Head of caudate nucleus (tissue), 42 donors: Measurements from ENCODE around the gene CFC1B.
"Not testable (repeated sequence)": the region's sequence is repeated elsewhere in the genome, so short reads cannot be mapped to it uniquely, and the experiment has no call there.

Experiments
- DNase-seq, 42 donors: peaks; one replicate each; pipeline versions ENCODE4 v3.0.0 to v3.0.0-alpha.2; 2020 to 2021; ENCODE audit warnings: mixed read lengths in 7 of 42
- intact Hi-C: fragments of 100-400 bp; cut with DNase I; formaldehyde crosslinking; loops from one replicate; pipeline ENCODE4 v1.15.0; 2022

CFC1B gene

DNA sequence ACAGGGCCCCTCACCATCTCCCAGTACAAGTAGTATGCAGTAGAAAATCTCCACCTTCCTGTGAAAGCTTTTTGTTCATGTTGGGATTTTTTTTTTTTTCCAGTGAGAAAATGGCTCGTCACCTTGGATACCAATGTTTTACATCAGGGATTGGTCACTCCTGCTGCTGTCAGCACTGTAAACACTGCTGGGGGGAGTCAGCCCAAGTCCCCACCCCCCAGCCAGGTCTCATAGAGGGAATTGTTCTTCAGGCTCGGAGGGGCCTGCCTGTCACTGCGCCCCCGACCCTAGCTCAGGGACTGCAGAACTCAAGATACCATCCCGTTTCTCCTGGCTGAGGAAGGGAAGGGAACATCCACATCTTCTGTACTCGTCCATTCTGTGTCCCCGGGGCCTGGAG, at the start of gene CFC1B:
Gene CFC1B (plus strand): TSS at position 231 of the 400 bp plus-strand sequence. CDS start 263 bp downstream, outside the sequence.
- DNase-seq, intact Hi-C loops: not testable (repeated sequence)

DNA sequence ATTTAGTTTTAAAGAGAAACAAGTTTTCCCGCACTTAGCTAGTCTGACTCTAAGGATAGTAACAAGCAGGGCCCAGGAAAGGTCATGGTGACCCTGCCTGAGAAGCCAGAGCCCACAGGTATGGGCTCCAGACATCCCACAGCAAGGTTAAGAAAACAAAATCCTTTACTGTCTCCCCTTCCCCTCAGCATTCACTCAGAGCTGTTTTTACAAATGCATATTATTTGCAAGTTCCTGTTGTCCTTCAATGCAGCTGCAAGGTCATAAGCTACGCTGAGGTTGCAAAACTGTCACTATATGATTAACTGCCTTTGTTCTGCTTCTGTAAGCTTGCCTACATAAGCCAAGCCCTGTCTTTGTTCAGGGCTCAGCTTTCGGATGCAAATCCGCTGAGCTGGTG, 29.9 kb upstream of the CFC1B start:
- DNase-seq = not testable (repeated sequence)

DNA sequence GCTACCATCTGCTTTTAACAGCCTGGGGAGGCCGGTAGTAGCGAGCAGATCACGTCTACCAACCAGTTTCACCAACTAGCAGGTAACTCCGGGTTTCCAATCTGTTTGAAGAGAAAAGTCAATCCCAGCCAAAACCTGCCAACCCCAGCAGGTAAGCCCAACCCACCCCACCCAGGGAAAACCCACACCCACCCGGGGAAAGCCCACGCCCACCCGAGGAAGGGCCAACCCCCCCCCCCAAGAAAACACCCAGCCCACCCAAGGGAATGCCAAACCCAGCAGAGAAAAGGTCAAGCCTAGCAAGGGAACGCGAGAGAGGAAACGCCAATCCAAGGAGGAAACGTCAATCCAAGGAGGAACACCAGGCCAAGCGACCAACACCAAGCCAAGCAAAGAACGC, 11.8 kb upstream of the CFC1B start, which contains the start of gene POTEI:
Gene POTEI (minus strand): TSS at position 101 of the 400 bp plus-strand sequence. CDS start 93 bp downstream, at position 8.
- intact Hi-C loops, DNase-seq: not testable (repeated sequence)

More for the DNA sequence above, 29.9 kb upstream of the CFC1B start:
- intact Hi-C loops = not testable (repeated sequence)

DNA sequence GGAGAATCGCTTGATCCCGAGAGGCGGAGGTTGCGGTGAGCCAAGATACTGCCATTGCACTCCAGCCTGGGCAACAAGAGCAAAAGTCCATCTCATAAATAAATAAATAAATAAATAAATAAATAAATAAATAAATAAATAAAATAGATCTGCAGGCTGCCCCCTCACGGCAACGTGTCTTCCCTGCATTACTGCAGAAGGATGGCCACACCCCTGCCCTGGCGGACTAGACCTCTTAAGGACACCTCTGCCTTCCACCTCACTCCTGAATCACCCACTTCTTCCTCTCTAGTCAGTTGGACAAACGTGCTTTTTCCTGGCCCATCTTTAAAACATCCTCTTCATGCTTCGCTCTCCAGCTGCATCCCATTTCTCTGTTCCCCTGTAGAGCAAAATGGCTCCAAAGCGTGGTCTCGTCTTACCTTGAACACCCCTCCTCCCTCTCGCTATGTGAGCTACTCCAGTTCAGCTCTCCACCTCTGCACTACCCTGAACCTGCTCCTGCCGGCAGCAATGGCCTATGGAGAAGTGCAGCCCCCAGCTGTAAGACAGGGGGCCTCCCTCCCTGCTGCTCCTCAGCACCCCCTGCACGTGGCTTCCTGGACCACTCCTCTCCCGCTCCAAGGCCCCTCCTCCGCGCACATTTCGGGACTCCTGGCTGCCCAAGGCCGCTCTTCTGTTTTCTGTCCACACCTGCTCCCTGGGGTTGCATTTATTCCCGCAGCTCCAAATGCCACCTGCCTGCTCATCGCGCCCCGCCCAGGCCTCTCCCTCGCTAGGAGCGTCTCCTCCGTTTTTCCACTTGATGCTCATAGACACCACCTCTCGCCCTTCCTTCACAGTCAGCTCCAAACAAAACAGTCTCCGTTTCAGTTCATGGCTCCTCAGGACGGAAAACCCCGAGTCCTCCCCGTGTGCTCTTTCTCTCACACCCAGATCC, 9.9 kb upstream of the CFC1B start:
- DNase-seq, intact Hi-C loops: not testable (repeated sequence)

DNA sequence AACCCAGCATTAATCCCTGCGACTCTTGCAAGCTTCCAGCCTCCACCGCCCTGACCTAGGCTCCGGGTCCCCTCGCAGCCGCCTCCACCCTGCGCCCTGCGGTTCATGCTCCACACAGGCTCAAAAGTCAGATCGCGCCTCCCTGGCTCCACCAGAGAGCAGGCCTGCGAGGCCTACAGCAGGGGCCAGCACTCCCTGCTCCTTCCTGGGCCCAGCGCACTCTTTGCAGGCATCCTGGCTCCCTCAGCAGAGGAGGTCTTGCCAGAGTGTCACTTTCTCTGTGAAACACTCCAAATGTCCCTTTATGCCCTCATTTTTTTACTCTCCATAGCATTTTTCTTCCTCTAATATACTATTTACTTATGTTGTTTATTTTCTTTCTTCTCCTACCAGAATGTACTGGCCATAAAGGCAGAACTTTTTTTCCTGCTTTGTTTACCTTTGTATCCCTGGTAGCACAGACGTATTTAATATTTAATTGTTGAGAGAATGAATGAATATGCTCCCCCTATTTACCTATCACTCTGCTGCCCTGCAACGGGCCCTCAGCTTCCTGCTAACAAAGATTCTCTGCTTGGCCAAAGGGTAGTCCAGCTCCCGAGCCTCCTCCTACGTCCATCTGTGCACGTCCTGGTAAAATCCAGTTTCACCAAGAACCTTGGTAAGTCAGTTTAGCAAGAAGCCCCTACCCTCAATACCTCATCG, 9.1 kb upstream of the CFC1B start:
- intact Hi-C loops, DNase-seq: not testable (repeated sequence)

DNA sequence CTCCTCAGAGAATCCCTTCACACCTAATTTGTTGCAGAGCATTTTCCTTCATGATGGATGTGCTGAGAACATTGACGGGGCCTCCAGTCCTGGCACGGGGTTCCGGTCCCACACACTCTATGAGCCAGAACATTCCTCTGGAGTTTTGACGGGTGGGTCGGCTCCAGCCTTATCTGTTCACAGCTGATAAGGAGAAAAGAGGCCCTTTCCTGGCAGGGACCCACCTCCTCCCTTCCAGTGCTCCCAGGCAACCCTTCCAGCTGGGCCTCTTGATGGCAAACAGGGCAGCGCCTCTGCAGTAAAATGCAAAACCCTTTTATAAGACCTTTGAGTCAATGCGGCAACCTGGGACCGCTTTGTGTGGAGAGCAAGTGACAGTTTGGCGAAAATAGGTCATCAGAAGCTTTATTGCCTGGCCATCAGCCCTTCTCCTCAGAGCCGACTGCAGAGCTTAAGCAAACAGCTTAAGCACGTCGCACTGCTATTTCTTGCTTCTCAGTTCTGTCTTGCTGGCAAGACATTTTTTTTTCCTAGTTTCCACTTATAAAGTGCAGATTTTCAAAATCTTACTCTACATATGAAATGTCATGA, 2.4 kb upstream of the CFC1B start:
- DNase-seq, intact Hi-C loops: not testable (repeated sequence)

DNA sequence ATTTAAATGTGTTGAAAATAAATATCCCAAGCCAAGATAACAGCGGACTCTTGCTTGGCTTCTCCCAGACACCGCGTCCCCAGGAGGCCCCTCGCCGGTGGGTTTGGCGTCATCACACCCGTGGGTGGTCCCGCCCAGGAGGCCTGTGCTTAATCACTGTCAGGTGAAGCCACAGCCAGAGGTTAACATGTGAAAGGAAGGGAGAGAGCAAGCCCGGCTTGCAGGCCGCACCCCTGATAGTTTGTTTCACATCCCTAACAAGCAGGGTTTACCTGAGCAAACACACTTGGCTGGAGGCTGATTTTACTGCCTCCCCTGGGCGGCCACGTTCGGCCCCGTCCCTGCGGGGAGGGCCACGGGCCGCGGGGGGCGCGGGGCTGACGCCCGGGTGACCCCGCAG, 1.4 kb downstream of the CFC1B start:
- intact Hi-C loops, DNase-seq: not testable (repeated sequence)

DNA sequence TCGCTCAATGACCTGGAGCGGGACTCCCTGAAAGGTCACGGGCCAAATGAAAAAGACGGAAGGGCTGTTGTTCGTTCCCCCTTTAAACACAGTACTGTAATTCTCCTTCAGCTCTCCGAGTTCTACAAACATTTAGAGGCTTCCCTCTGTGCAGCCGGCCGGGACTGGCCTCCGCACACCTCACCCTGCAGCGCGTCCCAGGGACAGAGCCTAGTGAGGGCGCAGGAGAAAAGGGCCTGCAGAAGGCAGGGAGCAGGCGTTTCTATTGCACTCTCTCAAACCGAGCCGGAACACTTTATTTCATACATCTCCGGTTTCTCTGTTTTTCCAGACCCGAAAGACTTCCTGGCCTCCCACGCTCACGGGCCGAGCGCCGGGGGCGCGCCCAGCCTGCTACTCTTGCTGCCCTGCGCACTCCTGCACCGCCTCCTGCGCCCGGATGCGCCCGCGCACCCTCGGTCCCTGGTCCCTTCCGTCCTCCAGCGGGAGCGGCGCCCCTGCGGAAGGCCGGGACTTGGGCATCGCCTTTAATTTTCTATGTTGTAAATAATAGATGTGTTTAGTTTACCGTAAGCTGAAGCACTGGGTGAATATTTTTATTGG, 6.4 kb downstream of the CFC1B start:
- intact Hi-C loops, DNase-seq: not testable (repeated sequence)

DNA sequence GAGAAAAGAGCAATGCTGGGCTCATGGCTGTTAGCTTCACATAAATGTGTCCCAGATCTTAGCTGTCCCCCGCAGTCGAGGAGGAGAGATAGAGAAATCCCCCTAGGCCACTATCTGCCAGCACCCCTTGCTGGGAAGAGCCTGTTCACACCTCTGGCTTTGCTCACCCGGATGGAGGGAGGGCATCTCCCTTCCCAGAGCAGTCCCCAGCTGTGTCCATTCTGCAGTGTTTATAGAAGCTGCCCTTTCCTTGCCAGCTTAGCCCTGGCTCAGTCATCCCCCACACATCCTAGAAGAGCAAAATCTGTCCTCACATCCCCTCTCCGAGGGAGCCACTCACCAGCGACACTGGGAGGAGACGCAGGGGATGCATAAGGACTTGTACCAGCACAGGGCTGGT, 8.5 kb downstream of the CFC1B start:
- DNase-seq, intact Hi-C loops: not testable (repeated sequence)

DNA sequence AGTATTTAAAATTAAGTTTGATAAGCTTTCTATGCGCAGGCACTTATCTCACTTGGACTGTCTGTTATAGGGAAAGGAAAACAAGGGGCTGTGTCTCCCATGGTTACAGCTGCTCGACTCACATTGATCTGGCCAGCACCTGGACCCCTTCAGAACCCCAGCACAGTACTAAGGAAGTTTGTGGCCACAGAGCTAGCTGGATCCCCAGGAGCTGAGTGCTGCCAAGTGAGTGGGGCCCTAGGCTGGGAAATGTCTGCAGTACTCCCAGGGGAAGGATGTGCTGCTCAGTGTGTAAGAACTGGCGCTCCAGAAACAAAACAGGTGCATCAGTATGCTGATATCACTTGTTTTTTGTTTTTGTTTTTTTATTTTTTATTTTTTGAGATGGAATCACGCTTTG, 9.2 kb downstream of the CFC1B start:
- DNase-seq = not testable (repeated sequence)

DNA sequence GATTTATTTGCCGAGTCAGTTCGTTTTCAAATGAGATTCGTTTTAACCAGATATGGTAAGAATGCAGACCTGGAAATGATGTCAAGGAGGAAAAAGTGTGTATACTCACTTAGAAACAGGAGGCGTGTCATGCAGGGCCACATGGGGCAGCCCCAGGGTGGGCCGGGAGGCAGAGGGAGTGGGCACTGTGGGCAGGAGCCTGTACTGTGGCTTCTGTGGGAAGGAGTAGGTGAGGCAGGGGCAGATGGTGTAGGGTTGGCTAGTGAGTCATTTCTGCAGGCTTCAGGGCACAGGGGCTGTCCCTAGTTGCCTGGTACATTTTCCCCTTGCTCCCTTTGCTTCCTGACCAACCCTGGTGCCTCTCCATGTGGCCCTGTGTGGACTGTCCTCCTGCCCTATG, 10.2 kb downstream of the CFC1B start:
- intact Hi-C loops, DNase-seq: not testable (repeated sequence)

More for the DNA sequence above, 9.2 kb downstream of the CFC1B start:
- intact Hi-C loops = not testable (repeated sequence)

DNA sequence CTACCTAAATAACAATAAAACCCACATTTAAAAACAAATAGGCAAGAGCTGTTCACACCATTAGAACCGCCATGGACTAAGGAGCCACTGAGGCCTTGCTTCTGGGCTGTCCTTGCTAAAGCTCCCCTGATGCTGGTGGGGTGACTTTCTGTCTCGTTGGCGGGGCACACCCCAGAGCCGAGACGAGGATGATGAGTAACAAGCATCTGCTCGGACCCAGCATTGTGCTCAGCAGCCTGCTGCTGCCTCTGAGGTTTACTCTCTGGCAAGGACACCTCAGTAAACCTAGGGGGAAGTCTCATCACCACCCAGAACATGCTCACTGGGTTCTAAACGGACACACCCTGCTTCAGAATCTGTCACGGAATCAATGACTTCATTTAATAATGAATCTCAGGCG, 10.7 kb downstream of the CFC1B start:
- intact Hi-C loops, DNase-seq: not testable (repeated sequence)

DNA sequence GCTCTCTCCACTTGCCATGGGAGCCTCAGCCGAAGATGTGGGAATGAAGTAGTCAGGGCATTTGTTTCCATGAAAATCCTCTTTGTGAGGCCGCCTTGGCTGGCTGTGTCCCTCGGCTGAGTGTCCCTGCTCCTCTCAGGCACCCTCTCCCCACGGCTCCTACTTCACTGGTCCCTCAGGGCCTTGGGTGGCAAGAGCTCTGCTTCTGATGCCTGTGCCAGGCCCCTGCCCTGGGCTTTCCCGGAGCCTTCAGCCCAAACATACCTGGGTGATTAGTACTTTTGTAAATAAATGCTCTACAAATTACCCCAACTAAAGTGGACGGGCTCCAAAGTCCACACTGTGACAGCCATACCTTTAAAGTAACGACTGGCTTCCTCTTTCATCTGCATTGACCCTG, 15.6 kb downstream of the CFC1B start:
- intact Hi-C loops, DNase-seq: not testable (repeated sequence)

DNA sequence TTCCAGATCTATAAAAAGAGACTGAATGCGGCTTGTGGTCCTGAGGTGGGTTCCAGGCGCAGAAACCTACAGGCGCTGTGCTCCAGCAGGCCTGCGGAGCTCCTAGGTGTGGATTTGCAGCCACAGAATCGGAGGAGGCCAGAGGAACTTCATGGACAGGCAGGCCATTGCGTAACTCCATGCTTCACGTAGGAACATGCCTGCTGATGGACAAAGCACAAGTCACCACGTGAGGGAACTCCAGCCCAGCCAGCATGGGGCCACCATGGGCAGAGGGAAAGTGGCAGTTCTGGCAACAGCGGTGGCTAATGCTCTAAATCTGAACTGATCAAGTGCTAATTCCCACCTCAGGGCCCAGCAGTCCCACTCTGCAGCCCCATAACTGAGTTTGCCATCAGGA, 17.2 kb downstream of the CFC1B start:
- intact Hi-C loops, DNase-seq: not testable (repeated sequence)

DNA sequence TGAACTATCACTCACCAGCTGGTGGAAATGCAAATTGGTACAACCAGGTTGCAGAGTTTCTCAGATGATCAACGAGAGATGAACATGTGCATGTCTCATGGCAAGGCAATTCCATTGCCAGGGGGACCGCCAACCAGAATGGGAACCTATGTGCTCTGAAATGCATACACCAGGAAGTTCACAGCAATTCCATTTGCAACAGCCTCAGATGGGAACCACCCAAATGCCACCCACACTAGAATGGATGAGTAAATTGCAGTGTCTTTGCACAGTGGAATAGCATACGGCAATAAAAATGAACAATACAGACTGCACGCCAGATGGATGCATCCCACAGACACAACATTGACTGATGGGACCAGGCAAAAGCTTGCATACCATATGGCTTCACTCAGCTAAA, 21.8 kb downstream of the CFC1B start:
- DNase-seq, intact Hi-C loops: not testable (repeated sequence)

DNA sequence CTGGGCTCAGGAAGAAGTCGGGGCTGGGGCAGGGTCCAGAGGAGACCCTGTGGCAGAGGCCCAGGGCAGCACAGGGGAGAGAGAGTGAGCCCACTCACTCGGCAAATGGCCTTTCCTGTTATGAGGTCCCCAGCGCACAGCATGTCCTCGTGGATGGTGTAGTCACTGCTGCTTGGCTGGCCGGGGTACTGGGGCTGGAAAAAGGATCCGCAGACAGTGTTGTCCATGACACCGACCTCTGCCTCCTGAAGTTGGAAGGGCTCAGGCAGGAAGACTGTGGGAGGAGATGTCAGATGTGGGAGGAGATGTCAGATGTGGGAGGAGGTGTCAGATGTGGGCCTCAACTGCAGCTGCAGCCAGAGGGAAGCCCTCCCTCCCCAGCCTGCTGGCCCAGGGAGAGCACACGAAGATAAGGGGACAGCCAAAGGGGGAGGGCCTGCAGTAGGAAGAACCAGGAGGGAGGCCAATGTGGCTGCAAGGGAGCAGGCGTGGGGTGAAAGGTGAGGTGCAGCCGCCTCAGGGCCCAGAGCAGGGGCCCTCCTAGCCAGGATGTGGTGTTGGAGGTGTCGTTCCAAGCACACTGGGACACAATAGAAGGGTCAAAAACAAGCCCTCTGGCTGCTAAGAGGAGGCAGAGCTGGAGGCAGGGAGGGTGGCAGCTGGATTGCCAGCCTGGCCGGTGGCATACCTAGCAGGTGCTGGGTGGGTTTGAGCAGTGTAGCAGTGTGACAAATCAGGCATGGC, 22.9 kb downstream of the CFC1B start:
- intact Hi-C loops, DNase-seq: not testable (repeated sequence)

DNA sequence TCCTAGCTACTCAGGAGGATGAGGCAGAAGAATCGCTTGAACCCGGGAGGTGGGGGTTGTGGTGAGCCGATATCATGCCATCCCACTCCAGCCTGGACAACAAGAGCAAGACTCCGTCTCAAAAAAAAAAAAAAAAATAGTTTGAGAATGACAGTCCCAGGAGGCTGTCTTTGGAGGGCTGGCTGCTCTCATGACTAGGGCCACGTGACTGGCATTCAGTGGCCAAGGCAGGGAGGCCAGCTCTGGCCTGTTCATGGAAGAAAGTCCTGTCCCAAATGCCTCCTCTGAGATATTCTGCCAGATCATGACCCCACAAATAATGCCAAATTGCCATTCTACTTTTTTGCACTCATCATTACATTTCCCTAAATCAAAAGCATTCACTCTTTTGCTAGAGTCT, 24.0 kb downstream of the CFC1B start:
- intact Hi-C loops, DNase-seq: not testable (repeated sequence)

DNA sequence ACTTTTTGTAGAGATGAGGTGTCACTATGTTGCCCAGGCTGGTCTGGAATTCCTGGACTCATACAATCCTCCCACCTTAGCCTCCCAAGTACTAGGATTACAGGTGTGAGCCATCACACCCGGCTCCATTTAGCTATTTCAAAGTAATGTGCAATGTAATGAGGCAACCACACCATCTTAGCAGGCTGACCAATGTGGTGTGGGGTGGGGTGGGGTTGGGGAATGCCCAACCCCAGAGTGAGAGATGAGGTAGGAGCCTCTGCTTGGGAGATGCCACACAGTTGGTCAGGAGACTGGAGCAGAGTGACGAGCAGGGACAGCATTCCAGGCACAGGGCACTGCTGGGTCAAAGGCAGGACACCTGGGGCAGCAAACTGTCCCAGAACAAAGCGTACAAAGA, 27.4 kb downstream of the CFC1B start:
- DNase-seq, intact Hi-C loops: not testable (repeated sequence)
